Measurements from ENCODE around the gene SNX24. TPM values are rescaled to one million over a fixed set of nuclear protein-coding genes. Genes with fewer than 3 reads are reported as not detected.

The SNX24 gene, protein sequence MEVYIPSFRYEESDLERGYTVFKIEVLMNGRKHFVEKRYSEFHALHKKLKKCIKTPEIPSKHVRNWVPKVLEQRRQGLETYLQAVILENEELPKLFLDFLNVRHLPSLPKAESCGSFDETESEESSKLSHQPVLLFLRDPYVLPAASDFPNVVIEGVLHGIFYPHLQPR
- not detected in 2 replicates for total RNA-seq (2013; cell fraction: nucleolus; rRNA removed)
- total RNA-seq (2014; rRNA removed), result 3.5 and 3.8 TPM in 2 replicates
- 2.9 and 4.4 TPM in 2 replicates for total RNA-seq (2014; rRNA removed; fragmentation: Illumina TruSeq; extraction: Trizol)
- 2.7 and 5.0 TPM in 2 replicates for total RNA-seq (2021)
- 9.1 TPM for polyA plus RNA-seq (2011; ENCODE audit: low read depth)
- 0.12 and 0.15 TPM in 2 replicates for polyA plus RNA-seq (2011; rRNA removed)
- 0.07 and 0.15 TPM in 2 replicates for polyA plus RNA-seq (2011; cell fraction: cytosol; rRNA removed)
- polyA plus RNA-seq (2011; cell fraction: nucleus; rRNA removed), result 0.18 and 0.31 TPM in 2 replicates
- 2.3 and 2.9 TPM in 2 replicates for polyA plus RNA-seq (2012)
- polyA plus RNA-seq (2014; fragmentation: Illumina TruSeq; extraction: Trizol), result 6.6 and 11.6 TPM in 2 replicates
- 1 to 10 TPM; 4.4 to 4.5 TPM for polyA plus RNA-seq (2014; fragmentation: Nextera tagmentation; extraction: Ambion mirVana)
- 2.7 and 3.4 TPM in 2 replicates for polyA plus RNA-seq (2014; rRNA removed)
- 1 to 10 TPM; 1.2 to 2.1 TPM for polyA plus RNA-seq (2016; fragmentation: Nextera tagmentation; extraction: Ambion mirVana)
- polyA minus RNA-seq (2011; rRNA and poly(A)+ RNA removed), result not detected in 2 replicates
- polyA minus RNA-seq (2011; cell fraction: cytosol; rRNA and poly(A)+ RNA removed), result not detected in 2 replicates
- not detected in 2 replicates for polyA minus RNA-seq (2011; cell fraction: nucleus; rRNA and poly(A)+ RNA removed)
- percentile 27 among the genes with signal in this experiment for Bru-seq, nascent RNA
- BruChase-seq, experiment 1, labeled RNA remaining after a 6-hour chase, result percentile 25 among the genes with signal in this experiment
- BruChase-seq, experiment 2, labeled RNA remaining after a 2-hour chase, result percentile 33 among the genes with signal in this experiment
- long read RNA-seq, experiment 1, result 0 reads
- long read RNA-seq, experiment 2, partial matches to known transcripts, result 0 of 3 reads
- long read RNA-seq, experiment 2, other reads (novel, unspliced or antisense), result 3 of 3 reads

DNA sequence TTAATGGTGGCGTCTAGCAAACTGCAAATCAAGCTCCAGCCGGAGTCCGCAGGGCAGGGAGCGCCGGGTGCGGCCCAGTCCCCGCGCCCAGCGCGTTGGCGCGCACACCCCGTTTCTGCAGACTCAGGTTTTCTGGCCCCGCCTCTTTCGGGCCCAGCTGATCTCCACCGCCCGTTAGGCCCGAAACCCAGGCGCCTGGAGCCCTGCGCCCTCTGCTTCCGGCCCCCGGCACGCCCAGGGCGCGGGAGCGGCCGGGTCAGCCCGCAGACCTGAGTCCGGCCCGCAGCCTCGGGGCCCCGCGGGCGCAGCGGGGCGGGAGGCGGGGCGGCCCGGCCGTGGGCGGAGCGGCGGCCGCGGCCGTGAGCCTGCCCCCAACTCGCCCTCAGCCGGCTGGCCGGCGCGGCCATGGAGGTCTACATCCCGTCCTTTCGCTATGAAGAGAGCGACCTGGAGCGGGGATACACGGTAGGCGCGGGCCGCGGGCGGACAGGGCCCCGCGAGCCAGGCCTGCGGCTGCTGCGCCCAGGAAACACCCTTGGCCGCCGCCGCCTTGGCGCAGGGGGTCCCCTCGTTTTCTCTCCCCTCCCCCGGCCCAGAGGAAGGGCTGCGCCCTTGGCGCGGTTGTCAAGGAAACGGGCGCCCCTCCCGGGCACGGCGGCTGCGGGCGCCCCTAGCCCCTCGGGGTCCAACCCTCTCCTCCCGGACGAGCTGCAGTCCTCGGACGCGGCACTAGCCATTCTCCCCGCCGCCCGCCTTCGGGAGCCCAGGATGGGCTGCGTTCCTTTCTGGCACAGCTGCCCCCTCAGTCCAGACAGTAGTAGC lies at the start of gene SNX24:
SNX24 (plus strand) TSS at position 385 of the 822 bp plus-strand sequence; CDS start at position 406, 21 bp downstream.
- 12% methylated on average over 51 of the region's 92 CpGs for WGBS (ENCODE audit: insufficient coverage, insufficient replicate concordance, low lambda C conversion rate, missing lambda C conversion rate)
- Histone ChIP-seq H4K20me1 (ENCODE audit: control insufficient read depth, insufficient read depth) (no peaks in the 10 kb centered on the region), H3K4me3 (peak within 1 kb of the TSS; percentile 71), H3K9me3 (replicated peaks; ENCODE audit: control insufficient read depth, insufficient read depth, low read length) (no peaks in the 10 kb centered on the region), H2AFZ (ENCODE audit: control insufficient read depth, low read depth, low read length) (peak within 1 kb of the TSS; percentile 86), H3K9ac (ENCODE audit: control insufficient read depth, insufficient read depth, low read length) (peak within 1 kb of the TSS; percentile 32; the same call in 1 of the 2 replicates), H3K27ac (ENCODE audit: control insufficient read depth, insufficient read depth) (no peak within 1 kb of the TSS; the same call in 1 of the 2 replicates), H3K79me2 (ENCODE audit: control insufficient read depth, insufficient read depth, low read length) (no peaks in the 10 kb centered on the region), H3K4me2 (ENCODE audit: control insufficient read depth, insufficient read depth) (peak within 1 kb of the TSS; percentile 75), H3K36me3 (ENCODE audit: control insufficient read depth in 2 of 2, insufficient read depth in 2 of 2, low read length in 1 of 2) (no peaks in the 10 kb centered on the region), H3K4me1 (ENCODE audit: control insufficient read depth, insufficient read depth, low read length) (peaks cover 6% of the 10 kb centered on the region), H3K27me3 (replicated peaks in 1 of 2; ENCODE audit: control insufficient read depth in 2 of 2, insufficient read depth in 2 of 2, low read length in 1 of 2) (no peaks in the 10 kb centered on the region)
- in situ Hi-C loops (cut with MboI), result no loop called here
- ChIA-PET CTCF (interaction anchor here (0.7 to 1.4 kb wide), 4 partner anchors 19 to 184 kb away, joined by 3 to 4 read pairs (median 3); no protein-coding TSS in a partner anchor), POLR2A (no interaction called here), SMC1A (ENCODE audit: uncharacterized antibody, unreplicated experiment) (interaction anchor here (0.6 to 1.3 kb wide), 5 partner anchors 8 to 220 kb away, joined by 3 read pairs; no protein-coding TSS in a partner anchor), RAD21 (ENCODE audit: unreplicated experiment) (interaction anchor here (1.0 kb wide), 1 partner anchor 143 kb away, joined by 4 read pairs; no protein-coding TSS in a partner anchor)
- no peak for DNase-seq (ENCODE audit: low read depth, low spot score)
- intact Hi-C loops (cut with micrococcal nuclease; ENCODE audit: unreplicated experiment), result no loop called here
- no peak for FAIRE-seq
- BruUV-seq (replicated peaks), result no TSS peak
- TF ChIP-seq BCL11A (IDR thresholded peaks at IDR 0.05; ENCODE audit: low read depth, low read length), result no peak
- TF ChIP-seq RAD21 (IDR thresholded peaks at IDR 0.05; ENCODE audit: insufficient read depth, low read depth, low read length), result 0 out of 2 replicates have a peak, but pooled peaks have one; percentile 1
- peak in 1 of 2 experiments; percentile 54; a peak in 2 of 4 replicates for TF ChIP-seq BHLHE40 (IDR thresholded peaks at IDR 0.05; ENCODE audit: borderline replicate concordance in 1 of 2, low read depth in 2 of 2, low read length in 1 of 2)
- TF ChIP-seq ZNF274 (IDR thresholded peaks at IDR 0.05; ENCODE audit: insufficient read depth, insufficient read length), result no peak
- peak; percentile 63 for TF ChIP-seq IKZF1 (conservative IDR thresholded peaks at IDR 0.05)
- peak; percentile 49; the same call in 1 of the 2 replicates for TF ChIP-seq BMI1 (IDR thresholded peaks at IDR 0.05; ENCODE audit: borderline replicate concordance)
- TF ChIP-seq GATAD2B (conservative IDR thresholded peaks at IDR 0.05; ENCODE audit: low read depth), result peak; percentile 35; the same call in 1 of the 2 replicates
- 0 out of 2 replicates have a peak, but pooled peaks have one; percentile 32 for TF ChIP-seq YY1 (IDR thresholded peaks at IDR 0.05; ENCODE audit: low read depth, low read length)
- TF ChIP-seq POLR2A (IDR thresholded peaks at IDR 0.05; ENCODE audit: low read depth, low read length), result peak; percentile 54; the same call in 1 of the 2 replicates
- TF ChIP-seq NR2F1 (conservative IDR thresholded peaks at IDR 0.05), result peak; percentile 50; the same call in 1 of the 2 replicates
- TF ChIP-seq EGR1 (IDR thresholded peaks at IDR 0.05; ENCODE audit: borderline replicate concordance in 1 of 2, low read depth in 2 of 2, low read length in 2 of 2), result peak in 1 of 2 experiments; percentile 18; a peak in 1 of 3 replicates
- TF ChIP-seq, protein P1, sequence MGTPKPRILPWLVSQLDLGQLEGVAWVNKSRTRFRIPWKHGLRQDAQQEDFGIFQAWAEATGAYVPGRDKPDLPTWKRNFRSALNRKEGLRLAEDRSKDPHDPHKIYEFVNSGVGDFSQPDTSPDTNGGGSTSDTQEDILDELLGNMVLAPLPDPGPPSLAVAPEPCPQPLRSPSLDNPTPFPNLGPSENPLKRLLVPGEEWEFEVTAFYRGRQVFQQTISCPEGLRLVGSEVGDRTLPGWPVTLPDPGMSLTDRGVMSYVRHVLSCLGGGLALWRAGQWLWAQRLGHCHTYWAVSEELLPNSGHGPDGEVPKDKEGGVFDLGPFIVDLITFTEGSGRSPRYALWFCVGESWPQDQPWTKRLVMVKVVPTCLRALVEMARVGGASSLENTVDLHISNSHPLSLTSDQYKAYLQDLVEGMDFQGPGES (IDR thresholded peaks at IDR 0.05), result no peak
- ATAC-seq, result peak; percentile 89
